ENCODE data around the gene PHF21B.

PHF21B gene

GRCh38 chr22:45010532-45010900 lies 711 bp upstream of the PHF21B start:
- no peak for DNase-seq

- DNase-seq = peak; percentile 30
Measured at GRCh38 chr22:45008751-45009605, 827 bp downstream of the PHF21B start.

- DNase-seq = no peak
Measured at GRCh38 chr22:45008186-45008681, 1.6 kb downstream of the PHF21B start.

GRCh38 chr22:45007391-45008185 lies 2.2 kb downstream of the PHF21B start:
- DNase-seq = peak; percentile 43

- DNase-seq = no peak
Measured at GRCh38 chr22:45006964-45007390, 2.8 kb downstream of the PHF21B start.

- no peak for DNase-seq
Measured at GRCh38 chr22:45006111-45006963, 3.5 kb downstream of the PHF21B start.

- no peak for DNase-seq
Measured at GRCh38 chr22:45001653-45002052, 8.2 kb downstream of the PHF21B start.

- no peak for DNase-seq
Measured at GRCh38 chr22:45000330-45000729, 9.5 kb downstream of the PHF21B start.

GRCh38 chr22:44999687-45000086 lies 10.1 kb downstream of the PHF21B start:
- no peak for DNase-seq

GRCh38 chr22:44999231-44999630 lies 10.6 kb downstream of the PHF21B start:
- no peak for DNase-seq

- DNase-seq = no peak
Measured at GRCh38 chr22:44998296-44998695, 11.5 kb downstream of the PHF21B start.

- no peak for DNase-seq
Measured at GRCh38 chr22:44997060-44997459, 12.7 kb downstream of the PHF21B start.

GRCh38 chr22:44996648-44997047 lies 13.2 kb downstream of the PHF21B start:
- no peak for DNase-seq

GRCh38 chr22:44996120-44996519 lies 13.7 kb downstream of the PHF21B start:
- DNase-seq = no peak

GRCh38 chr22:44995715-44996114 lies 14.1 kb downstream of the PHF21B start:
- DNase-seq = no peak

- no peak for DNase-seq
Measured at GRCh38 chr22:44995105-44995514, 14.7 kb downstream of the PHF21B start.

GRCh38 chr22:44994399-44995104 lies 15.3 kb downstream of the PHF21B start:
- no peak for DNase-seq

- no peak for DNase-seq
Measured at GRCh38 chr22:44992166-44992565, 17.6 kb downstream of the PHF21B start.

GRCh38 chr22:44991218-44991617 lies 18.6 kb downstream of the PHF21B start:
- DNase-seq = no peak

GRCh38 chr22:44990810-44991209 lies 19.0 kb downstream of the PHF21B start:
- DNase-seq = no peak

- no peak for DNase-seq
Measured at GRCh38 chr22:44990328-44990727, 19.5 kb downstream of the PHF21B start.

- DNase-seq = no peak
Measured at GRCh38 chr22:44988671-44989070, 21.1 kb downstream of the PHF21B start.
